Hepatocyte (in vitro differentiated cells): Measurements from ENCODE around the gene A2ML1. TPM values are rescaled to one million over a fixed set of nuclear protein-coding genes. Genes with fewer than 3 reads are reported as not detected.

Experiments
- DNase-seq: peaks from one replicate; pipeline ENCODE4 v3.0.0-alpha.2; 2016; ENCODE audit warnings: low spot score
- H2AFZ ChIP-seq: fragments of 200-600 bp; sonication (generic); 2 replicates; pipeline ENCODE4 v1.6.0; 2016; ENCODE audit warnings: antibody characterized with exemption, mild to moderate bottlenecking
- H3K27ac ChIP-seq: fragments of 200-600 bp; sonication (generic); 2 replicates; pipeline ENCODE4 v1.5.1; 2016; ENCODE audit warnings: mild to moderate bottlenecking
- H3K27me3 ChIP-seq: fragments of 200-600 bp; sonication (generic); 2 replicates; pipeline ENCODE4 v1.6.1; 2016
- H3K36me3 ChIP-seq: fragments of 200-600 bp; sonication (generic); replicated peaks from 2 replicates; pipeline ENCODE4 v1.5.1; 2016; ENCODE audit warnings: low read depth; ENCODE audit not compliant: insufficient read depth
- H3K4me1 ChIP-seq: fragments of 200-600 bp; sonication (generic); 2 replicates; pipeline ENCODE4 v1.5.1; 2016; ENCODE audit warnings: mild to moderate bottlenecking, moderate library complexity; ENCODE audit not compliant: insufficient read depth
- H3K4me2 ChIP-seq: fragments of 200-600 bp; sonication (generic); 2 replicates; pipeline ENCODE4 v1.6.0; 2016
- H3K4me3 ChIP-seq: fragments of 200-600 bp; sonication (generic); 2 replicates; pipeline ENCODE4 v1.5.1; 2016; ENCODE audit warnings: mild to moderate bottlenecking
- H3K79me2 ChIP-seq: fragments of 200-600 bp; sonication (generic); 2 replicates; pipeline ENCODE4 v1.6.0; 2017; ENCODE audit warnings: mild to moderate bottlenecking
- H3K9me2 ChIP-seq: fragments of 200-600 bp; sonication (generic); replicated peaks from 2 replicates; pipeline ENCODE4 v1.6.0; 2017; ENCODE audit warnings: mild to moderate bottlenecking; ENCODE audit not compliant: insufficient read depth
- H3K9me3 ChIP-seq: fragments of 200-600 bp; sonication (generic); 2 replicates; pipeline ENCODE4 v1.5.1; 2016; ENCODE audit warnings: low read depth, mild to moderate bottlenecking
- H4K20me1 ChIP-seq: fragments of 200-600 bp; sonication (generic); 2 replicates; pipeline ENCODE4 v1.6.0; 2016; ENCODE audit warnings: mild to moderate bottlenecking; ENCODE audit not compliant: insufficient read depth, poor library complexity, severe bottlenecking
- EZH2 ChIP-seq: fragments of 200-600 bp; sonication (generic); IDR thresholded peaks from 2 replicates; pipeline ENCODE4 v1.6.1; 2016; ENCODE audit warnings: antibody characterized with exemption, mild to moderate bottlenecking, borderline replicate concordance
- EZH2phosphoT487 ChIP-seq: fragments of 200-600 bp; sonication (generic); IDR thresholded peaks from one replicate; pipeline ENCODE4 v1.6.1; 2018; ENCODE audit warnings: antibody characterized with exemption, mild to moderate bottlenecking, low read depth, moderate library complexity; ENCODE audit not compliant: unreplicated experiment, severe bottlenecking
- WGBS: methylation state at CpG from one replicate; pipeline ENCODE4 v1.1.6; 2016; ENCODE audit warnings: low lambda C conversion rate; ENCODE audit errors: missing lambda C conversion rate; 5-methylcytosine and 5-hydroxymethylcytosine counted together
- polyA plus RNA-seq: library from polyadenylated mRNA; unstranded; fragments of >200 nt; fragmentation: Nextera tagmentation; extraction: Ambion mirVana; gene quantifications from 2 replicates; pipeline ENCODE4 v1.2.1, GENCODE V29; 2016
- total RNA-seq: library from RNA; depleted of rRNA; stranded (reverse); fragments of >200 nt; gene quantifications from 2 replicates; pipeline ENCODE4 v1.2.3, GENCODE V29; 2014
- TF ChIP-seq, protein P1 (sequence below): fragments of 200-600 bp; sonication (generic); IDR thresholded peaks from 2 replicates; pipeline ENCODE4 v1.5.1; 2016; ENCODE audit warnings: antibody characterized with exemption, mild to moderate bottlenecking; ENCODE audit not compliant: poor library complexity

The A2ML1 gene
- total and polyA plus RNA-seq, 2 experiments from 2014 or later, result 1.0 to 1.1 TPM

DNA sequence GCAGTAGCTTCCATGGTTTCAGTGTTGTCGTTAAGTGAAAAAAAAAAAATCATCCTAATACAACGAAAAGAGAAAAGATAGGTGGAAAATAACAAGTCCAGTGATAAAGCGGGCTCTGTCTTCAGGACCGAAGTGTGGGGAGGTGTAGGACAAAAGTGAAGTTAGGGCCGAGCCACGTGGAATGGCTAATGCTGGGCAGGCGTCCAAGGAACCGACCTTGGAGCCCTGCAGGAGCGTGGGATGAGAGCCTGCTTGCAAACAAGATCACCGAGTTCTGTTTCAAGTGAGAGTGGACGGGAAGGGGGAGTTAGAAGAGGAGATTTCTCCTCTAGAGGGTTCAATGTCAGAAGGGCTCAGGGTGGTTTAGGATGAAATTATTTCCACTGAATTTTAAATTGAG, 22.2 kb downstream of the A2ML1 start:
- 63% methylated on average over 11 of the region's 11 CpGs for WGBS
- Histone ChIP-seq H3K36me3 (no peaks in the 10 kb centered on the region), H3K4me3 (no peak overlapping the region), H2AFZ (no peak overlapping the region), H3K79me2 (no peaks in the 10 kb centered on the region), H3K4me2 (no peak overlapping the region), H4K20me1 (no peaks in the 10 kb centered on the region), H3K27ac (no peak overlapping the region), H3K9me2 (no peaks in the 10 kb centered on the region), H3K4me1 (no peaks in the 10 kb centered on the region), H3K9me3 (no peaks in the 10 kb centered on the region), H3K27me3 (no peaks in the 10 kb centered on the region)
- TF ChIP-seq, protein P1, sequence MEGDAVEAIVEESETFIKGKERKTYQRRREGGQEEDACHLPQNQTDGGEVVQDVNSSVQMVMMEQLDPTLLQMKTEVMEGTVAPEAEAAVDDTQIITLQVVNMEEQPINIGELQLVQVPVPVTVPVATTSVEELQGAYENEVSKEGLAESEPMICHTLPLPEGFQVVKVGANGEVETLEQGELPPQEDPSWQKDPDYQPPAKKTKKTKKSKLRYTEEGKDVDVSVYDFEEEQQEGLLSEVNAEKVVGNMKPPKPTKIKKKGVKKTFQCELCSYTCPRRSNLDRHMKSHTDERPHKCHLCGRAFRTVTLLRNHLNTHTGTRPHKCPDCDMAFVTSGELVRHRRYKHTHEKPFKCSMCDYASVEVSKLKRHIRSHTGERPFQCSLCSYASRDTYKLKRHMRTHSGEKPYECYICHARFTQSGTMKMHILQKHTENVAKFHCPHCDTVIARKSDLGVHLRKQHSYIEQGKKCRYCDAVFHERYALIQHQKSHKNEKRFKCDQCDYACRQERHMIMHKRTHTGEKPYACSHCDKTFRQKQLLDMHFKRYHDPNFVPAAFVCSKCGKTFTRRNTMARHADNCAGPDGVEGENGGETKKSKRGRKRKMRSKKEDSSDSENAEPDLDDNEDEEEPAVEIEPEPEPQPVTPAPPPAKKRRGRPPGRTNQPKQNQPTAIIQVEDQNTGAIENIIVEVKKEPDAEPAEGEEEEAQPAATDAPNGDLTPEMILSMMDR, result no peak
- TF ChIP-seq EZH2, result no peak
- TF ChIP-seq EZH2phosphoT487, result no peak
- DNase-seq, result no peak

DNA sequence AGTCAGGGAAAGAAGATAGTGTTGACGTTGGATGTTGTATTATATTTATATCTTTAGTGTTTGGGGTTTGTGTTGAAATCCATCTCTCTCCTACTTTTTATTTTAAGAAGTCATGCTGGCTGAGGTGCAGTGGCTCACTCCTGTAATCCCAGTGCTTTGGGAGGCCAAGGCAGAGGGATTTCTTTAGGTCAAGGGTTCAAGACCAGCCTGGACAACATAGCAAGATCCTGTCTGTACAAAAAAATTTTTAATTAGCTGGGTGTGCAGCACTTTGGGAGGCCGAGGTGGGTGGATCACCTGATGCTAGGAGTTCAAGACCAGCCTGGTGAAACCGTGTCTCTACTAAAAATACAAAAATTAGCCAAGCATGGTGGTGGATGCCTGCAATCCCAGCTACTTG, 23.9 kb downstream of the A2ML1 start:
- Histone ChIP-seq H3K9me2 (no peaks in the 10 kb centered on the region), H2AFZ (no peak overlapping the region), H3K4me2 (no peak overlapping the region), H3K27me3 (no peaks in the 10 kb centered on the region), H3K4me3 (no peak overlapping the region), H3K79me2 (no peaks in the 10 kb centered on the region), H3K9me3 (no peaks in the 10 kb centered on the region), H3K4me1 (no peaks in the 10 kb centered on the region), H3K27ac (no peak overlapping the region), H3K36me3 (no peaks in the 10 kb centered on the region), H4K20me1 (no peaks in the 10 kb centered on the region)
- no peak for TF ChIP-seq EZH2
- no peak for TF ChIP-seq EZH2phosphoT487
- TF ChIP-seq, protein P1, result no peak
- DNase-seq, result no peak
- WGBS, result 85% methylated on average over 3 of the region's 3 CpGs

DNA sequence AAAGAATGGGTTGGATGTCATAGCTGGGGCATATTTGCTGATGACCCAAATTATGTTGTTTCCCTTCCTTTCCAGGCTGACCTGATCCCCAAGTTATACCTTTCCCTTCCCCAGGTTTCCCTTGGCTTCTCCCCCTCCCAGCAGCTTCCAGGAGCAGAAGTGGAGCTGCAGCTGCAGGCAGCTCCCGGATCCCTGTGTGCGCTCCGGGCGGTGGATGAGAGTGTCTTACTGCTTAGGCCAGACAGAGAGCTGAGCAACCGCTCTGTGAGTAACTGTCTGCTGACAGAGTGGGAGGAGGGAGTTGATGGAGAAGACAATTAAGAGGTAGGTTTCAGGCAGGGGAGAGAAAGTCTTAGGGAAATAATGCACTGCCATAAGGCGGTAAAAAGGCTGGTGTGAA, 25.0 kb downstream of the A2ML1 start:
- Histone ChIP-seq H3K27ac (no peak overlapping the region), H3K79me2 (no peaks in the 10 kb centered on the region), H3K9me3 (no peaks in the 10 kb centered on the region), H3K4me3 (no peak overlapping the region), H3K27me3 (no peaks in the 10 kb centered on the region), H4K20me1 (no peaks in the 10 kb centered on the region), H3K4me2 (no peak overlapping the region), H3K4me1 (no peaks in the 10 kb centered on the region), H2AFZ (no peak overlapping the region), H3K9me2 (no peaks in the 10 kb centered on the region), H3K36me3 (no peaks in the 10 kb centered on the region)
- DNase-seq, result no peak
- 88% methylated on average over 6 of the region's 6 CpGs for WGBS
- TF ChIP-seq EZH2phosphoT487 (no peak), EZH2 (no peak)
- TF ChIP-seq, protein P1, result no peak

DNA sequence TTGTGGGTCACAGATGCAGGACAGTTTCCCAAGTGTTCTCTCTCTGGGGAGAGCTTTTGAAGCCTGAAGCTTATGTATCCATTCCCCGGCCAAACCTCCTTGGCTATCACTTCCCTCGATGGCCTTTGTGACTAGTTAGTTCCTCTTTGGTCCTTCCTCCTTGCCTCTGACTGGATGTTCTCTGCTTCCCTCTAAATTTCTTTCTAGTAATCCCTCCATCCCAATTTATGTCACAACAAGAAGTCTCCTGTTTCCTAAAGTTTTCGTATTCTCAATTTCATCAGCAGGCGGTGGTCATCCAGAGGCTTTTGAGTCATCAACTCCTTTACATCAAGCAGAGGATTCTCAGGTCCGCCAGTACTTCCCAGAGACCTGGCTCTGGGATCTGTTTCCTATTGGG, 27.5 kb downstream of the A2ML1 start:
- Histone ChIP-seq H3K36me3 (no peaks in the 10 kb centered on the region), H3K9me2 (no peaks in the 10 kb centered on the region), H3K4me1 (no peaks in the 10 kb centered on the region), H3K9me3 (no peaks in the 10 kb centered on the region), H3K79me2 (no peaks in the 10 kb centered on the region), H2AFZ (no peak overlapping the region), H4K20me1 (no peaks in the 10 kb centered on the region), H3K4me2 (no peak overlapping the region), H3K27ac (no peak overlapping the region), H3K4me3 (no peak overlapping the region), H3K27me3 (no peaks in the 10 kb centered on the region)
- 97% methylated on average over 5 of the region's 5 CpGs for whole genome bisulfite sequencing
- TF ChIP-seq EZH2 (no peak), EZH2phosphoT487 (no peak)
- TF ChIP-seq, protein P1, result no peak
- no peak for DNase-seq
